ENCODE results near the gene MIEF2.

Gene MIEF2

GRCh38 chr17:18233803-18234518 lies 26.5 kb upstream of the MIEF2 start:
- no peak for DNase-seq (ENCODE audit: low read depth in 1 of 2, low spot score in 1 of 2)
- TF ChIP-seq GABPA (IDR thresholded peaks at IDR 0.05; ENCODE audit: low read depth): no peak
- TF ChIP-seq REST (IDR thresholded peaks at IDR 0.05; ENCODE audit: insufficient replicate concordance, low read depth): no peak
- no peak for TF ChIP-seq SPI1 (IDR thresholded peaks at IDR 0.05; ENCODE audit: borderline replicate concordance, low read depth)
- TF ChIP-seq POLR2AphosphoS5 (IDR thresholded peaks at IDR 0.05; ENCODE audit: low read depth): no peak
- no peak for TF ChIP-seq CTCF (IDR thresholded peaks at IDR 0.05; ENCODE audit: insufficient read depth, low read length)
- Histone ChIP-seq H3K27me3 (ENCODE audit: insufficient read depth, poor library complexity, severe bottlenecking) (no peaks in the 10 kb centered on the region), H3K27ac (replicated peaks) (no peak overlapping the region), H3K4me3 (replicated peaks; ENCODE audit: insufficient read depth, low read length) (no peak overlapping the region)

GRCh38 chr17:18234853-18235380 lies 25.5 kb upstream of the MIEF2 start:
- Histone ChIP-seq H3K27me3 (ENCODE audit: insufficient read depth, poor library complexity, severe bottlenecking) (no peaks in the 10 kb centered on the region), H3K4me3 (replicated peaks; ENCODE audit: insufficient read depth, low read length) (no peak overlapping the region), H3K27ac (replicated peaks) (no peak overlapping the region)
- TF ChIP-seq POLR2AphosphoS5 (IDR thresholded peaks at IDR 0.05; ENCODE audit: low read depth) (no peak), SPI1 (IDR thresholded peaks at IDR 0.05; ENCODE audit: borderline replicate concordance, low read depth) (no peak), GABPA (IDR thresholded peaks at IDR 0.05; ENCODE audit: low read depth) (no peak), CTCF (IDR thresholded peaks at IDR 0.05; ENCODE audit: insufficient read depth, low read length) (no peak), REST (IDR thresholded peaks at IDR 0.05; ENCODE audit: insufficient replicate concordance, low read depth) (no peak)
- DNase-seq (ENCODE audit: low read depth in 1 of 2, low spot score in 1 of 2): no peak

GRCh38 chr17:18235743-18236256 lies 24.7 kb upstream of the MIEF2 start:
- TF ChIP-seq POLR2AphosphoS5 (IDR thresholded peaks at IDR 0.05; ENCODE audit: low read depth) (no peak), SPI1 (IDR thresholded peaks at IDR 0.05; ENCODE audit: borderline replicate concordance, low read depth) (no peak), GABPA (IDR thresholded peaks at IDR 0.05; ENCODE audit: low read depth) (no peak), REST (IDR thresholded peaks at IDR 0.05; ENCODE audit: insufficient replicate concordance, low read depth) (no peak), CTCF (IDR thresholded peaks at IDR 0.05; ENCODE audit: insufficient read depth, low read length) (no peak)
- no peak for DNase-seq (ENCODE audit: low read depth in 1 of 2, low spot score in 1 of 2)
- Histone ChIP-seq H3K27me3 (ENCODE audit: insufficient read depth, poor library complexity, severe bottlenecking) (no peaks in the 10 kb centered on the region), H3K27ac (replicated peaks) (no peak overlapping the region), H3K4me3 (replicated peaks; ENCODE audit: insufficient read depth, low read length) (no peak overlapping the region)

All from HL-60 (cell line).